ENCODE results near the gene BRD3. TPM values are rescaled to one million over a fixed set of nuclear protein-coding genes. Genes with fewer than 3 reads are reported as not detected.

The BRD3 gene
- total RNA-seq, 2 experiments from 2014 or later = 34.2 to 36.6 TPM

GRCh38 chr9:134057307-134057657 lies 10.5 kb downstream of the BRD3 start:
- no peaks in the 10 kb centered on the region for H3K27me3 Mint-ChIP-seq (ENCODE audit: low read depth)

GRCh38 chr9:134056483-134057306 lies 11.1 kb downstream of the BRD3 start:
- no peak for DNase-seq
- no peaks in the 10 kb centered on the region for H3K27me3 Mint-ChIP-seq (ENCODE audit: low read depth)
- peaks cover 33% of the 10 kb centered on the region for H3K4me1 Mint-ChIP-seq (ENCODE audit: low read depth)
- H3K27ac Mint-ChIP-seq = no peak overlapping the region
- no peaks in the 10 kb centered on the region for H3K36me3 Mint-ChIP-seq (ENCODE audit: low read depth)
- CTCF ChIA-PET = no interaction called here
- intact Hi-C loops (cut with micrococcal nuclease) = no loop called here
- H3K9me3 Mint-ChIP-seq = no peaks in the 10 kb centered on the region
- no peak overlapping the region for H3K4me3 Mint-ChIP-seq

More at GRCh38 chr9:134057307-134057657, 10.5 kb downstream of the BRD3 start:
- intact Hi-C loops (cut with micrococcal nuclease) = no loop called here
- no peak overlapping the region for H3K4me3 Mint-ChIP-seq
- H3K4me1 Mint-ChIP-seq (ENCODE audit: low read depth) = peaks cover 33% of the 10 kb centered on the region
- H3K27ac Mint-ChIP-seq = no peak overlapping the region
- DNase-seq = no peak
- CTCF ChIA-PET = no interaction called here
- H3K36me3 Mint-ChIP-seq (ENCODE audit: low read depth) = no peaks in the 10 kb centered on the region
- no peaks in the 10 kb centered on the region for H3K9me3 Mint-ChIP-seq

GRCh38 chr9:134055981-134056461 lies 11.8 kb downstream of the BRD3 start:
- Mint-ChIP-seq H3K4me3 (no peak overlapping the region), H3K27me3 (ENCODE audit: low read depth) (no peaks in the 10 kb centered on the region), H3K9me3 (no peaks in the 10 kb centered on the region), H3K27ac (no peak overlapping the region), H3K4me1 (ENCODE audit: low read depth) (peaks cover 28% of the 10 kb centered on the region), H3K36me3 (ENCODE audit: low read depth) (peaks cover 3% of the 10 kb centered on the region)
- DNase-seq = no peak
- CTCF ChIA-PET = no interaction called here
- intact Hi-C loops (cut with micrococcal nuclease) = no loop called here

- no peak overlapping the region for H3K4me3 Mint-ChIP-seq
- H3K27ac Mint-ChIP-seq = no peak overlapping the region
- intact Hi-C loops (cut with micrococcal nuclease) = no loop called here
- H3K27me3 Mint-ChIP-seq (ENCODE audit: low read depth) = no peaks in the 10 kb centered on the region
- DNase-seq = no peak
- H3K4me1 Mint-ChIP-seq (ENCODE audit: low read depth) = peaks cover 20% of the 10 kb centered on the region
- peaks cover 6% of the 10 kb centered on the region for H3K36me3 Mint-ChIP-seq (ENCODE audit: low read depth)
- CTCF ChIA-PET = no interaction called here
- H3K9me3 Mint-ChIP-seq = no peaks in the 10 kb centered on the region
Observed at GRCh38 chr9:134054891-134055811, 12.7 kb downstream of the BRD3 start.

GRCh38 chr9:134053941-134054761 lies 13.7 kb downstream of the BRD3 start:
- Mint-ChIP-seq H3K27ac (no peak overlapping the region), H3K4me1 (ENCODE audit: low read depth) (peaks cover 17% of the 10 kb centered on the region), H3K4me3 (no peak overlapping the region), H3K9me3 (no peaks in the 10 kb centered on the region), H3K27me3 (ENCODE audit: low read depth) (no peaks in the 10 kb centered on the region), H3K36me3 (ENCODE audit: low read depth) (peaks cover 6% of the 10 kb centered on the region)
- no peak for DNase-seq
- CTCF ChIA-PET = no interaction called here
- intact Hi-C loops (cut with micrococcal nuclease) = no loop called here

- Mint-ChIP-seq H3K4me3 (no peak overlapping the region), H3K27ac (no peak overlapping the region), H3K4me1 (ENCODE audit: low read depth) (peaks cover 10% of the 10 kb centered on the region), H3K27me3 (ENCODE audit: low read depth) (no peaks in the 10 kb centered on the region), H3K36me3 (ENCODE audit: low read depth) (peaks cover 8% of the 10 kb centered on the region), H3K9me3 (no peaks in the 10 kb centered on the region)
- CTCF ChIA-PET = no interaction called here
- intact Hi-C loops (cut with micrococcal nuclease) = no loop called here
- DNase-seq = no peak
Observed at GRCh38 chr9:134053401-134053871, 14.4 kb downstream of the BRD3 start.

- DNase-seq = no peak
- Mint-ChIP-seq H3K4me1 (ENCODE audit: low read depth) (peaks cover 8% of the 10 kb centered on the region), H3K9me3 (no peaks in the 10 kb centered on the region), H3K4me3 (no peak overlapping the region), H3K36me3 (ENCODE audit: low read depth) (peaks cover 8% of the 10 kb centered on the region), H3K27ac (no peak overlapping the region), H3K27me3 (ENCODE audit: low read depth) (no peaks in the 10 kb centered on the region)
- CTCF ChIA-PET = no interaction called here
- intact Hi-C loops (cut with micrococcal nuclease) = no loop called here
Observed at GRCh38 chr9:134052941-134053340, 14.9 kb downstream of the BRD3 start.

GRCh38 chr9:134052491-134052890 lies 15.3 kb downstream of the BRD3 start:
- H3K27me3 Mint-ChIP-seq (ENCODE audit: low read depth) = no peaks in the 10 kb centered on the region
- CTCF ChIA-PET = no interaction called here
- no peak overlapping the region for H3K4me3 Mint-ChIP-seq

GRCh38 chr9:134051319-134051718 lies 16.5 kb downstream of the BRD3 start:
- Mint-ChIP-seq H3K9me3 (no peaks in the 10 kb centered on the region), H3K27ac (no peak overlapping the region), H3K27me3 (ENCODE audit: low read depth) (no peaks in the 10 kb centered on the region), H3K4me3 (no peak overlapping the region), H3K36me3 (ENCODE audit: low read depth) (peaks cover 9% of the 10 kb centered on the region), H3K4me1 (ENCODE audit: low read depth) (peaks cover 2% of the 10 kb centered on the region)
- intact Hi-C loops (cut with micrococcal nuclease) = no loop called here
- DNase-seq = no peak
- CTCF ChIA-PET = interaction anchor here (1.2 to 1.8 kb wide), 2 partner anchors 57 to 461 kb away, joined by 3 to 6 read pairs; no protein-coding TSS in a partner anchor

More at GRCh38 chr9:134052491-134052890, 15.3 kb downstream of the BRD3 start:
- intact Hi-C loops (cut with micrococcal nuclease) = no loop called here
- H3K36me3 Mint-ChIP-seq (ENCODE audit: low read depth) = peaks cover 8% of the 10 kb centered on the region
- H3K4me1 Mint-ChIP-seq (ENCODE audit: low read depth) = peaks cover 8% of the 10 kb centered on the region
- H3K9me3 Mint-ChIP-seq = no peaks in the 10 kb centered on the region
- H3K27ac Mint-ChIP-seq = no peak overlapping the region
- no peak for DNase-seq

GRCh38 chr9:134050726-134051125 lies 17.1 kb downstream of the BRD3 start:
- H3K27ac Mint-ChIP-seq = no peak overlapping the region

GRCh38 chr9:134049772-134050588 lies 17.8 kb downstream of the BRD3 start:
- Mint-ChIP-seq H3K4me3 (no peak overlapping the region), H3K9me3 (no peaks in the 10 kb centered on the region), H3K27me3 (ENCODE audit: low read depth) (no peaks in the 10 kb centered on the region), H3K36me3 (ENCODE audit: low read depth) (peaks cover 9% of the 10 kb centered on the region), H3K27ac (no peak overlapping the region), H3K4me1 (ENCODE audit: low read depth) (no peaks in the 10 kb centered on the region)
- intact Hi-C loops (cut with micrococcal nuclease) = no loop called here
- CTCF ChIA-PET = interaction anchor here (0.7 to 1.8 kb wide), 3 partner anchors 56 to 460 kb away, joined by 3 to 6 read pairs (median 3); no protein-coding TSS in a partner anchor
- no peak for DNase-seq

More at GRCh38 chr9:134050726-134051125, 17.1 kb downstream of the BRD3 start:
- no peak overlapping the region for H3K4me3 Mint-ChIP-seq
- no peaks in the 10 kb centered on the region for H3K27me3 Mint-ChIP-seq (ENCODE audit: low read depth)
- CTCF ChIA-PET = interaction anchor here (0.7 to 1.8 kb wide), 3 partner anchors 57 to 461 kb away, joined by 3 to 6 read pairs (median 3); no protein-coding TSS in a partner anchor
- DNase-seq = no peak
- H3K9me3 Mint-ChIP-seq = no peaks in the 10 kb centered on the region
- peaks cover 9% of the 10 kb centered on the region for H3K36me3 Mint-ChIP-seq (ENCODE audit: low read depth)
- intact Hi-C loops (cut with micrococcal nuclease) = no loop called here
- H3K4me1 Mint-ChIP-seq (ENCODE audit: low read depth) = no peaks in the 10 kb centered on the region
